ENCODE data around the gene SLC25A43. TPM values are rescaled to one million over a fixed set of nuclear protein-coding genes. Genes with fewer than 3 reads are reported as not detected.

SLC25A43 gene
- total RNA-seq, 2 experiments from 2014 or later = 0.91 to 1.0 TPM

DNA sequence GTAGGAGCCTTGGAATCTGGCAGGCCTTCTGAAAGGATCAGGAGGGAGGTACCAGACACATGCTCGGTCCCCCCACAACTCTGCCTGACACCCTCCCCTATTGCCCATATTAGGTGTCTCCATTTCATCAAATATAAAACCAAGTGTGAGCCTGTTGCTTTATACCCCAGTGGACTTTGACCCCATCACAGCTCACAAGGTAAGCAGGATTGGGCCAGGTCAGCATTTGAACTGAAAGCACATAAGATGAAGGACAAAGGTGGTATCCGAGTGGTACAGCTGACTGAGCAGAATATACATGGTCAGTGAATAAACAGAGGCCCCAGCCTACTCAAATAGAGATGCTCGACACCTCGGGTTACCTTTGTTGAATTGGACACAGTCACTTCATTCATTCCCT is 20.0 kb downstream of the SLC25A43 start:
- CTCF ChIA-PET = no interaction called here
- no peaks in the 10 kb centered on the region for H3K4me1 ChIP-seq (ENCODE audit: insufficient read depth, low read length)

DNA sequence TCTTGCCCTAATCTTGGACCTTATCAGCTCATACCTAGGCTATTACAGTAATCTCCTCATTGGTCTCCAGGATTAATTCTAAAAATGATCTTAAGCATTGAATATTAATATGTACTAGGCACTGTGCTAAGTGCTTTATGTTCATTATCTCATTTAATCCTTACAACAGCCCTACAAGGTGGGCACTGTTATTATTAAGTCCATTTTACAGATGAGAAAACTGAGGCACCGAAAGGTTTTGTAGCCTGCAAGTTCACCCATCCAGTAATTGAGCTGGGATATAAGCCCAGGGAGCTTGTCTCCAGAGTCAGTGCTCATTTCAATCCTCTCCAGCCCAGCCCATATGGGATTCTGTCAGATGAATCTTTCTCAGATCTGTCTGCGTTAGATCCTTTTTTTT is 20.8 kb downstream of the SLC25A43 start:
- Mint-ChIP-seq H3K4me3 (no peak overlapping the region), H3K27ac (no peak overlapping the region), H3K36me3 (ENCODE audit: low read depth) (no peaks in the 10 kb centered on the region), H3K27me3 (no peaks in the 10 kb centered on the region), H3K4me1 (ENCODE audit: low read depth) (no peaks in the 10 kb centered on the region), H3K9me3 (no peaks in the 10 kb centered on the region)
- Histone ChIP-seq H3K4me3 (ENCODE audit: low read length) (no peak overlapping the region), H3K27ac (ENCODE audit: low read depth in 1 of 2, low read length in 2 of 2) (no peak overlapping the region), H3K9me3 (ENCODE audit: control insufficient read depth in 1 of 2, insufficient read depth in 1 of 2, low read length in 2 of 2) (no peaks in the 10 kb centered on the region), H3K36me3 (ENCODE audit: insufficient read depth, low read length) (no peaks in the 10 kb centered on the region), H3K4me1 (ENCODE audit: insufficient read depth, low read length) (no peaks in the 10 kb centered on the region), H3K27me3 (ENCODE audit: control insufficient read depth in 1 of 2, insufficient read depth in 2 of 2, low read length in 2 of 2) (no peaks in the 10 kb centered on the region)
- ChIA-PET POLR2A (no interaction called here), CTCF (no interaction called here)
- TF ChIP-seq, protein P1, sequence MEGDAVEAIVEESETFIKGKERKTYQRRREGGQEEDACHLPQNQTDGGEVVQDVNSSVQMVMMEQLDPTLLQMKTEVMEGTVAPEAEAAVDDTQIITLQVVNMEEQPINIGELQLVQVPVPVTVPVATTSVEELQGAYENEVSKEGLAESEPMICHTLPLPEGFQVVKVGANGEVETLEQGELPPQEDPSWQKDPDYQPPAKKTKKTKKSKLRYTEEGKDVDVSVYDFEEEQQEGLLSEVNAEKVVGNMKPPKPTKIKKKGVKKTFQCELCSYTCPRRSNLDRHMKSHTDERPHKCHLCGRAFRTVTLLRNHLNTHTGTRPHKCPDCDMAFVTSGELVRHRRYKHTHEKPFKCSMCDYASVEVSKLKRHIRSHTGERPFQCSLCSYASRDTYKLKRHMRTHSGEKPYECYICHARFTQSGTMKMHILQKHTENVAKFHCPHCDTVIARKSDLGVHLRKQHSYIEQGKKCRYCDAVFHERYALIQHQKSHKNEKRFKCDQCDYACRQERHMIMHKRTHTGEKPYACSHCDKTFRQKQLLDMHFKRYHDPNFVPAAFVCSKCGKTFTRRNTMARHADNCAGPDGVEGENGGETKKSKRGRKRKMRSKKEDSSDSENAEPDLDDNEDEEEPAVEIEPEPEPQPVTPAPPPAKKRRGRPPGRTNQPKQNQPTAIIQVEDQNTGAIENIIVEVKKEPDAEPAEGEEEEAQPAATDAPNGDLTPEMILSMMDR (IDR thresholded peaks at IDR 0.05) = no peak
- DNase-seq (no peak), ATAC-seq (ENCODE audit: poor library complexity) (no peak)
- intact Hi-C loops (cut with DNase I, micrococcal nuclease) = no loop called here

More for the DNA sequence above, 20.0 kb downstream of the SLC25A43 start:
- no peak overlapping the region for H3K4me3 Mint-ChIP-seq
- no peaks in the 10 kb centered on the region for H3K27me3 Mint-ChIP-seq
- Histone ChIP-seq H3K36me3 (ENCODE audit: insufficient read depth, low read length) (no peaks in the 10 kb centered on the region), H3K27me3 (ENCODE audit: control insufficient read depth in 1 of 2, insufficient read depth in 2 of 2, low read length in 2 of 2) (no peaks in the 10 kb centered on the region), H3K4me3 (ENCODE audit: low read length) (no peak overlapping the region), H3K9me3 (ENCODE audit: control insufficient read depth in 1 of 2, insufficient read depth in 1 of 2, low read length in 2 of 2) (no peaks in the 10 kb centered on the region), H3K27ac (ENCODE audit: low read depth in 1 of 2, low read length in 2 of 2) (no peak overlapping the region)
- H3K9me3 Mint-ChIP-seq = no peaks in the 10 kb centered on the region
- DNase-seq (no peak), ATAC-seq (ENCODE audit: poor library complexity) (no peak)
- intact Hi-C loops (cut with DNase I, micrococcal nuclease) = no loop called here
- no peaks in the 10 kb centered on the region for H3K36me3 Mint-ChIP-seq (ENCODE audit: low read depth)
- H3K27ac Mint-ChIP-seq = no peak overlapping the region
- POLR2A ChIA-PET = no interaction called here
- TF ChIP-seq, protein P1 (IDR thresholded peaks at IDR 0.05) = no peak
- H3K4me1 Mint-ChIP-seq (ENCODE audit: low read depth) = no peaks in the 10 kb centered on the region

DNA sequence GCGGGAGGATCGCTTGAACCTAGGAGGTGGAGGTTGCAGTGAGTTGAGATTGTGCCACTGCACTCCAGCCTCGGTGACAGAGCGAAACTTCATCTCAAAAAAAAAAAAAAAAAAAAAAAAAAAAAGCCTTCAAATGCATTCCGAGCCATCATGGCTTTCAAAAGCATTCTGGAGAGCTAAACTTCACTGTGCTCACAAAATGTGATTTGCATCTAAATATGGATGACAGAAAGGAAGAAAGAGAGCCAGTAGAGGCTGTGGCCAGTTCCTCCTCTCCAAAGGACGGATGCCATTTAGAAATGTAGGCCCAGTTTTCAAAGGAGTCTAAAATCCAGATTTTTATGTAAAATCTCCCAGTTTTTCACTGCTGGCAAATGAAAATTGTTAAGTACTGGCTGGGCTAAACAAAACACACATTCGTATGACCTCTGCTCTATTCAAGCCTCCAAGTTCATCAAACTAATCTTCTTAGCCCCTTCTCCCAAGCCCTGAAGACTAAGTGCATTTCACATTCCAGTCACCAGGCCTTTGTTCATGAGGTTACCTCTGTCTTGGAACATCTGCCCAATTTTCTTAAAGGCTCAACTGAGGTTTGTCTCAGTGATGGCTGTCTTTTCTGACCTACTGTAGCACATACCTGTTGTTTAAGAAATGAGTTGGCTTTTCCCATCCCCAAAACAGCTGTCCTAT is 22.0 kb downstream of the SLC25A43 start:
- H3K27me3 Mint-ChIP-seq = no peaks in the 10 kb centered on the region
- TF ChIP-seq, protein P1 (IDR thresholded peaks at IDR 0.05) = no peak
- intact Hi-C loops (cut with DNase I, micrococcal nuclease) = no loop called here
- ChIA-PET CTCF (no interaction called here), POLR2A (no interaction called here)
- H3K4me3 Mint-ChIP-seq = no peak overlapping the region
- Histone ChIP-seq H3K36me3 (ENCODE audit: insufficient read depth, low read length) (no peaks in the 10 kb centered on the region), H3K4me1 (ENCODE audit: insufficient read depth, low read length) (no peaks in the 10 kb centered on the region), H3K4me3 (ENCODE audit: low read length) (no peak overlapping the region), H3K27me3 (ENCODE audit: control insufficient read depth in 1 of 2, insufficient read depth in 2 of 2, low read length in 2 of 2) (no peaks in the 10 kb centered on the region), H3K9me3 (ENCODE audit: control insufficient read depth in 1 of 2, insufficient read depth in 1 of 2, low read length in 2 of 2) (no peaks in the 10 kb centered on the region), H3K27ac (ENCODE audit: low read depth in 1 of 2, low read length in 2 of 2) (no peak overlapping the region)
- H3K36me3 Mint-ChIP-seq (ENCODE audit: low read depth) = no peaks in the 10 kb centered on the region
- ATAC-seq (ENCODE audit: poor library complexity) (no peak), DNase-seq (no peak)
- H3K9me3 Mint-ChIP-seq = no peaks in the 10 kb centered on the region
- no peak overlapping the region for H3K27ac Mint-ChIP-seq
- H3K4me1 Mint-ChIP-seq (ENCODE audit: low read depth) = no peaks in the 10 kb centered on the region

Data from CD4-positive, alpha-beta T cell (primary cell).